MCF 10A (cell line): ENCODE measurements around the gene SSR2. TPM values are rescaled to one million over a fixed set of nuclear protein-coding genes. Genes with fewer than 3 reads are reported as not detected.

Experiments used
- BruUV-seq: library from RNA; stranded (reverse); fragments of 400-500 nt; replicated peaks from 2 replicates; lab custom pipeline; 2021; lab: Mats Ljungman, UMichigan
- CTCF ChIA-PET: fragments of 300-600 bp; sonication (Branson Sonifier 250); formaldehyde crosslinking; extraction: SDS; loops from one replicate; lab custom pipeline; 2021; ENCODE audit warnings: antibody characterized with exemption, inconsistent platforms; lab: Yijun Ruan, JAX
- POLR2A ChIA-PET: fragments of 300-600, 350-650 bp; sonication (Branson Sonifier 250); formaldehyde crosslinking; extraction: SDS; loops from one replicate; lab custom pipeline; 2020; ENCODE audit warnings: antibody characterized with exemption, inconsistent platforms; lab: Yijun Ruan, JAX
- DNase-seq: peaks from one replicate; pipeline ENCODE4 v3.0.0-alpha.2; 2018; ENCODE audit not compliant: unreplicated experiment
- H3K27ac Mint-ChIP-seq: one replicate; pipeline ENCODE4 v1.8.0; 2022; ENCODE audit warnings: mild to moderate bottlenecking, low read depth, mixed read lengths; ENCODE audit not compliant: unreplicated experiment
- H3K27me3 Mint-ChIP-seq: one replicate; pipeline ENCODE4 v1.8.0; 2022; ENCODE audit warnings: mixed read lengths; ENCODE audit not compliant: insufficient read depth, unreplicated experiment
- H3K36me3 Mint-ChIP-seq: one replicate; pipeline ENCODE4 v1.8.0; 2022; ENCODE audit warnings: mild to moderate bottlenecking, moderate library complexity, mixed read lengths; ENCODE audit not compliant: insufficient read depth, unreplicated experiment
- H3K4me1 Mint-ChIP-seq: one replicate; pipeline ENCODE4 v1.8.0; 2022; ENCODE audit warnings: mixed read lengths; ENCODE audit not compliant: insufficient read depth, unreplicated experiment
- H3K4me3 Mint-ChIP-seq: one replicate; pipeline ENCODE4 v1.8.0; 2022; ENCODE audit warnings: mild to moderate bottlenecking, moderate library complexity, mixed read lengths; ENCODE audit not compliant: unreplicated experiment
- H3K9me3 Mint-ChIP-seq: one replicate; pipeline ENCODE4 v1.8.0; 2022; ENCODE audit warnings: mixed read lengths; ENCODE audit not compliant: unreplicated experiment
- CTCF ChIP-seq: fragments of 200-600 bp; IDR thresholded peaks from one replicate; pipeline ENCODE4 v1.8.0; 2022; ENCODE audit warnings: antibody characterized with exemption, mild to moderate bottlenecking; ENCODE audit not compliant: unreplicated experiment
- intact Hi-C: fragments of 100-400 bp; cut with micrococcal nuclease; formaldehyde crosslinking; loops from 2 replicates; pipeline ENCODE4 v1.14.1; 2022
- total RNA-seq: library from RNA; stranded (reverse); gene quantifications from 2 replicates; pipeline ENCODE4 v1.2.3, GENCODE V29; 2022

SSR2 gene
- total RNA-seq, 1 experiment from 2014 or later = 477 TPM

- Mint-ChIP-seq H3K36me3 (peaks cover 78% of the 10 kb centered on the region), H3K4me1 (peaks cover 41% of the 10 kb centered on the region), H3K27ac (peak overlapping the region; percentile 24), H3K4me3 (no peak overlapping the region), H3K9me3 (no peaks in the 10 kb centered on the region), H3K27me3 (no peaks in the 10 kb centered on the region)
- intact Hi-C loops = no loop called here
- CTCF ChIA-PET = interaction anchor here (0.9 to 2.9 kb wide), 4 partner anchors 12 to 766 kb away, joined by 4 to 17 read pairs (median 10); partner anchors contain the start of gene ARHGEF2
- POLR2A ChIA-PET = interaction anchor here (1.3 to 11.4 kb wide), 2 partner anchors 12 kb away, joined by 4 to 259 read pairs; partner anchors contain the start of gene ARHGEF2
- no peak for DNase-seq
- no peak for TF ChIP-seq CTCF
- BruUV-seq = no TSS peak
These were observed 54.0 kb downstream of the SSR2 start for GRCh38 chr1:155966750-155967149.

GRCh38 chr1:155966135-155966534 lies 54.6 kb downstream of the SSR2 start:
- Mint-ChIP-seq H3K27ac (peak overlapping the region; percentile 24), H3K4me1 (peaks cover 46% of the 10 kb centered on the region), H3K9me3 (no peaks in the 10 kb centered on the region), H3K36me3 (peaks cover 84% of the 10 kb centered on the region), H3K4me3 (no peak overlapping the region), H3K27me3 (no peaks in the 10 kb centered on the region)
- TF ChIP-seq CTCF = no peak
- ChIA-PET CTCF (interaction anchor here (0.5 to 2.9 kb wide), 6 partner anchors 10 to 766 kb away, joined by 3 to 17 read pairs (median 4); no protein-coding TSS in a partner anchor), POLR2A (interaction anchor here (1.3 to 11.4 kb wide), 2 partner anchors 11 to 13 kb away, joined by 4 to 259 read pairs; partner anchors contain the start of gene ARHGEF2)
- BruUV-seq = no TSS peak
- DNase-seq = no peak
- intact Hi-C loops = no loop called here

- no peaks in the 10 kb centered on the region for H3K27me3 Mint-ChIP-seq
- H3K36me3 Mint-ChIP-seq = peaks cover 94% of the 10 kb centered on the region
- DNase-seq = no peak
- POLR2A ChIA-PET = interaction anchor here (0.6 to 11.4 kb wide), 3 partner anchors 15 to 120 kb away, joined by 3 to 259 read pairs (median 67); partner anchors contain the start of genes ARHGEF2 and KHDC4
- CTCF ChIA-PET = interaction anchor here (0.7 to 5.6 kb wide), 2 partner anchors 13 to 183 kb away, joined by 3 to 73 read pairs; partner anchors contain the start of gene ARHGEF2
- H3K9me3 Mint-ChIP-seq = no peaks in the 10 kb centered on the region
- peak overlapping the region; percentile 82 for H3K27ac Mint-ChIP-seq
- H3K4me1 Mint-ChIP-seq = peaks cover 45% of the 10 kb centered on the region
- intact Hi-C loops = no loop called here
- no peak overlapping the region for H3K4me3 Mint-ChIP-seq
- no peak for TF ChIP-seq CTCF
- no TSS peak for BruUV-seq
These were observed 56.6 kb downstream of the SSR2 start for GRCh38 chr1:155964193-155964592.

GRCh38 chr1:155962599-155963211 lies 58.0 kb downstream of the SSR2 start:
- no peaks in the 10 kb centered on the region for H3K9me3 Mint-ChIP-seq
- peak; percentile 92 for DNase-seq
- H3K27me3 Mint-ChIP-seq = no peaks in the 10 kb centered on the region
- TF ChIP-seq CTCF = no peak
- no peak overlapping the region for H3K4me3 Mint-ChIP-seq
- intact Hi-C loops = loop anchor here (1.0 to 2.0 kb wide), 4 partner anchors 12 to 27 kb away; no protein-coding TSS in a partner anchor
- peaks cover 95% of the 10 kb centered on the region for H3K36me3 Mint-ChIP-seq
- ChIA-PET CTCF (interaction anchor here (0.7 to 5.6 kb wide), 16 partner anchors 10 to 167 kb away, joined by 3 to 73 read pairs (median 6); partner anchors contain the start of genes ARHGEF2 and LAMTOR2), POLR2A (interaction anchor here (0.6 to 11.4 kb wide), 12 partner anchors 8 to 42 kb away, joined by 3 to 259 read pairs (median 6); partner anchors contain the start of genes ARHGEF2, KHDC4 and RXFP4)
- H3K4me1 Mint-ChIP-seq = peaks cover 41% of the 10 kb centered on the region
- no TSS peak for BruUV-seq
- peak overlapping the region; percentile 98 for H3K27ac Mint-ChIP-seq
